ENCODE measurements around the gene ANO2.

ANO2 gene

GRCh38 chr12:5900076-5900475 lies 45.0 kb downstream of the ANO2 start:
- TF ChIP-seq ZBTB7A (IDR thresholded peaks at IDR 0.05; ENCODE audit: low read depth) = no peak
- TF ChIP-seq TEAD4 (IDR thresholded peaks at IDR 0.05) = no peak
- no peak for TF ChIP-seq YY1 (IDR thresholded peaks at IDR 0.05; ENCODE audit: low read depth)
- no peak for TF ChIP-seq CREB1 (IDR thresholded peaks at IDR 0.05; ENCODE audit: low read depth)
- TF ChIP-seq EGR1 (IDR thresholded peaks at IDR 0.05) = no peak
- no peak for TF ChIP-seq USF1 (IDR thresholded peaks at IDR 0.05)
- no peak for TF ChIP-seq NFIC (IDR thresholded peaks at IDR 0.05)
- TF ChIP-seq TCF12 (IDR thresholded peaks at IDR 0.05; ENCODE audit: low read depth) = no peak
- no peak for TF ChIP-seq MAX (IDR thresholded peaks at IDR 0.05)
- TF ChIP-seq FOXM1 (IDR thresholded peaks at IDR 0.05; ENCODE audit: borderline replicate concordance, low read depth) = no peak
- TF ChIP-seq RAD21 (IDR thresholded peaks at IDR 0.05; ENCODE audit: low read depth) = no peak
- TF ChIP-seq CEBPB (IDR thresholded peaks at IDR 0.05) = no peak
- no peak for TF ChIP-seq REST (IDR thresholded peaks at IDR 0.05; ENCODE audit: low read depth)

- TF ChIP-seq FOXM1 (IDR thresholded peaks at IDR 0.05; ENCODE audit: borderline replicate concordance, low read depth) (no peak), CREB1 (IDR thresholded peaks at IDR 0.05; ENCODE audit: low read depth) (no peak), EP300 (IDR thresholded peaks at IDR 0.05; ENCODE audit: borderline replicate concordance) (no peak), TCF12 (IDR thresholded peaks at IDR 0.05; ENCODE audit: low read depth) (no peak), USF1 (IDR thresholded peaks at IDR 0.05) (no peak), REST (IDR thresholded peaks at IDR 0.05; ENCODE audit: low read depth) (no peak), TAF1 (IDR thresholded peaks at IDR 0.05; ENCODE audit: low read depth) (no peak), EGR1 (IDR thresholded peaks at IDR 0.05) (no peak), YY1 (IDR thresholded peaks at IDR 0.05; ENCODE audit: low read depth) (no peak), ZBTB7A (IDR thresholded peaks at IDR 0.05; ENCODE audit: low read depth) (no peak), NFIC (IDR thresholded peaks at IDR 0.05) (no peak), MAX (IDR thresholded peaks at IDR 0.05) (no peak), RAD21 (IDR thresholded peaks at IDR 0.05; ENCODE audit: low read depth) (no peak), CEBPB (IDR thresholded peaks at IDR 0.05) (no peak), TEAD4 (IDR thresholded peaks at IDR 0.05) (no peak)
Observed at GRCh38 chr12:5899675-5900074, 45.4 kb downstream of the ANO2 start.

- no peak for TF ChIP-seq TCF12 (IDR thresholded peaks at IDR 0.05; ENCODE audit: low read depth)
- TF ChIP-seq TAF1 (IDR thresholded peaks at IDR 0.05; ENCODE audit: low read depth) = no peak
- TF ChIP-seq FOXM1 (IDR thresholded peaks at IDR 0.05; ENCODE audit: borderline replicate concordance, low read depth) = no peak
- TF ChIP-seq YY1 (IDR thresholded peaks at IDR 0.05; ENCODE audit: low read depth) = no peak
- no peak for TF ChIP-seq USF1 (IDR thresholded peaks at IDR 0.05)
- TF ChIP-seq EGR1 (IDR thresholded peaks at IDR 0.05) = no peak
Observed at GRCh38 chr12:5898874-5899273, 46.2 kb downstream of the ANO2 start.

- TF ChIP-seq NFIC (IDR thresholded peaks at IDR 0.05) (no peak), TCF12 (IDR thresholded peaks at IDR 0.05; ENCODE audit: low read depth) (no peak), RAD21 (IDR thresholded peaks at IDR 0.05; ENCODE audit: low read depth) (no peak), ZBTB7A (IDR thresholded peaks at IDR 0.05; ENCODE audit: low read depth) (no peak), YY1 (IDR thresholded peaks at IDR 0.05; ENCODE audit: low read depth) (no peak), EGR1 (IDR thresholded peaks at IDR 0.05) (no peak), CEBPB (IDR thresholded peaks at IDR 0.05) (no peak), MAX (IDR thresholded peaks at IDR 0.05) (no peak), TAF1 (IDR thresholded peaks at IDR 0.05; ENCODE audit: low read depth) (no peak), TEAD4 (IDR thresholded peaks at IDR 0.05) (no peak), FOXM1 (IDR thresholded peaks at IDR 0.05; ENCODE audit: borderline replicate concordance, low read depth) (no peak), EP300 (IDR thresholded peaks at IDR 0.05; ENCODE audit: borderline replicate concordance) (no peak), REST (IDR thresholded peaks at IDR 0.05; ENCODE audit: low read depth) (no peak), CREB1 (IDR thresholded peaks at IDR 0.05; ENCODE audit: low read depth) (no peak), USF1 (IDR thresholded peaks at IDR 0.05) (no peak)
Observed at GRCh38 chr12:5889381-5890047, 55.5 kb downstream of the ANO2 start.
